HEK293 (cell line): ENCODE measurements around the gene MRPS18A.
A peak's percentile ranks its signal among the peaks of the same experiment; 100 is the strongest.

Experiments used
- ZNF148 ChIP-seq: fragments of 450-650 bp; formaldehyde crosslinking; IDR thresholded peaks from 2 replicates; pipeline ENCODE4 v1.5.0; 2017; ENCODE audit warnings: missing biosample characterization, missing genetic modification characterization, borderline replicate concordance
- ZNF174 ChIP-seq: fragments of 450-650 bp; formaldehyde crosslinking; IDR thresholded peaks from 2 replicates; pipeline ENCODE4 v1.5.0; 2017; ENCODE audit warnings: missing biosample characterization, mild to moderate bottlenecking, missing genetic modification characterization
- ZNF184 ChIP-seq: fragments of 450-650 bp; IDR thresholded peaks from 2 replicates; pipeline ENCODE4 v1.5.1; 2018; ENCODE audit warnings: missing biosample characterization, mild to moderate bottlenecking, missing genetic modification characterization
- ZNF266 ChIP-seq: fragments of 450-650 bp; formaldehyde crosslinking; IDR thresholded peaks from 2 replicates; pipeline ENCODE4 v1.5.1; 2016; ENCODE audit warnings: missing biosample characterization, missing genetic modification characterization, low read depth
- ZNF292 ChIP-seq: fragments of 450-650 bp; formaldehyde crosslinking; IDR thresholded peaks from 2 replicates; pipeline ENCODE4 v1.5.1; 2016; ENCODE audit warnings: low read depth, missing biosample characterization, missing genetic modification characterization, borderline replicate concordance
- ZNF394 ChIP-seq: fragments of 450-650 bp; formaldehyde crosslinking; IDR thresholded peaks from 2 replicates; pipeline ENCODE4 v1.5.1; 2016; ENCODE audit warnings: missing biosample characterization, missing genetic modification characterization, mild to moderate bottlenecking, moderate library complexity, borderline replicate concordance
- ZNF398 ChIP-seq: fragments of 450-650 bp; formaldehyde crosslinking; IDR thresholded peaks from 2 replicates; pipeline ENCODE4 v1.5.1; 2017; ENCODE audit warnings: missing biosample characterization, missing genetic modification characterization
- ZNF48 ChIP-seq: fragments of 450-650 bp; formaldehyde crosslinking; IDR thresholded peaks from 2 replicates; pipeline ENCODE4 v1.5.1; 2016; ENCODE audit warnings: missing biosample characterization, missing genetic modification characterization
- ZNF518A ChIP-seq: fragments of 450-650 bp; formaldehyde crosslinking; conservative IDR thresholded peaks from 2 replicates; pipeline ENCODE4 v1.5.1; 2016; ENCODE audit warnings: low read depth, missing biosample characterization, missing genetic modification characterization
- ZNF521 ChIP-seq: fragments of 450-650 bp; formaldehyde crosslinking; IDR thresholded peaks from 2 replicates; pipeline ENCODE4 v1.5.1; 2017; ENCODE audit warnings: missing biosample characterization, mild to moderate bottlenecking, missing genetic modification characterization
- ZNF530 ChIP-seq: fragments of 450-650 bp; formaldehyde crosslinking; IDR thresholded peaks from 2 replicates; pipeline ENCODE4 v1.5.1; 2016; ENCODE audit warnings: low read depth, missing biosample characterization, missing genetic modification characterization
- ZNF544 ChIP-seq: fragments of 450-650 bp; formaldehyde crosslinking; IDR thresholded peaks from 2 replicates; pipeline ENCODE4 v1.5.0; 2017; ENCODE audit warnings: missing biosample characterization, missing genetic modification characterization
- ZNF555 ChIP-seq: fragments of 450-650 bp; formaldehyde crosslinking; conservative IDR thresholded peaks from 2 replicates; pipeline ENCODE4 v1.5.1; 2017; ENCODE audit warnings: missing biosample characterization, mild to moderate bottlenecking, missing genetic modification characterization, inconsistent platforms
- ZNF560 ChIP-seq: fragments of 450-650 bp; formaldehyde crosslinking; IDR thresholded peaks from 2 replicates; pipeline ENCODE4 v1.5.1; 2017; ENCODE audit warnings: missing biosample characterization, missing genetic modification characterization, borderline replicate concordance
- ZNF596 ChIP-seq: fragments of 450-650 bp; IDR thresholded peaks from 2 replicates; pipeline ENCODE4 v1.5.0; 2018; ENCODE audit warnings: missing biosample characterization, mild to moderate bottlenecking, missing genetic modification characterization, moderate library complexity
- ZNF621 ChIP-seq: fragments of 450-650 bp; formaldehyde crosslinking; IDR thresholded peaks from 2 replicates; pipeline ENCODE4 v1.5.1; 2017; ENCODE audit warnings: missing biosample characterization, missing genetic modification characterization
- ZNF654 ChIP-seq: fragments of 450-650 bp; formaldehyde crosslinking; IDR thresholded peaks from 2 replicates; pipeline ENCODE4 v1.5.1; 2016; ENCODE audit warnings: low read depth, missing biosample characterization, missing genetic modification characterization
- ZNF777 ChIP-seq: fragments of 450-650 bp; formaldehyde crosslinking; IDR thresholded peaks from 2 replicates; pipeline ENCODE4 v1.5.1; 2017; ENCODE audit warnings: missing biosample characterization, missing genetic modification characterization, borderline replicate concordance
- ZNF792 ChIP-seq: fragments of 450-650 bp; formaldehyde crosslinking; IDR thresholded peaks from 2 replicates; pipeline ENCODE4 v1.5.1; 2016; ENCODE audit warnings: missing biosample characterization, missing genetic modification characterization
- TF ChIP-seq, protein P1 (sequence below): fragments of 450-650 bp; formaldehyde crosslinking; conservative IDR thresholded peaks from 2 replicates; pipeline ENCODE4 v1.5.1; 2016; ENCODE audit warnings: low read depth, missing biosample characterization, missing genetic modification characterization

Gene MRPS18A

GRCh38 chr6:43635387-43636307, 51.9 kb downstream of the MRPS18A start, which contains the start of gene MAD2L1BP (continued):
- TF ChIP-seq, protein P1, sequence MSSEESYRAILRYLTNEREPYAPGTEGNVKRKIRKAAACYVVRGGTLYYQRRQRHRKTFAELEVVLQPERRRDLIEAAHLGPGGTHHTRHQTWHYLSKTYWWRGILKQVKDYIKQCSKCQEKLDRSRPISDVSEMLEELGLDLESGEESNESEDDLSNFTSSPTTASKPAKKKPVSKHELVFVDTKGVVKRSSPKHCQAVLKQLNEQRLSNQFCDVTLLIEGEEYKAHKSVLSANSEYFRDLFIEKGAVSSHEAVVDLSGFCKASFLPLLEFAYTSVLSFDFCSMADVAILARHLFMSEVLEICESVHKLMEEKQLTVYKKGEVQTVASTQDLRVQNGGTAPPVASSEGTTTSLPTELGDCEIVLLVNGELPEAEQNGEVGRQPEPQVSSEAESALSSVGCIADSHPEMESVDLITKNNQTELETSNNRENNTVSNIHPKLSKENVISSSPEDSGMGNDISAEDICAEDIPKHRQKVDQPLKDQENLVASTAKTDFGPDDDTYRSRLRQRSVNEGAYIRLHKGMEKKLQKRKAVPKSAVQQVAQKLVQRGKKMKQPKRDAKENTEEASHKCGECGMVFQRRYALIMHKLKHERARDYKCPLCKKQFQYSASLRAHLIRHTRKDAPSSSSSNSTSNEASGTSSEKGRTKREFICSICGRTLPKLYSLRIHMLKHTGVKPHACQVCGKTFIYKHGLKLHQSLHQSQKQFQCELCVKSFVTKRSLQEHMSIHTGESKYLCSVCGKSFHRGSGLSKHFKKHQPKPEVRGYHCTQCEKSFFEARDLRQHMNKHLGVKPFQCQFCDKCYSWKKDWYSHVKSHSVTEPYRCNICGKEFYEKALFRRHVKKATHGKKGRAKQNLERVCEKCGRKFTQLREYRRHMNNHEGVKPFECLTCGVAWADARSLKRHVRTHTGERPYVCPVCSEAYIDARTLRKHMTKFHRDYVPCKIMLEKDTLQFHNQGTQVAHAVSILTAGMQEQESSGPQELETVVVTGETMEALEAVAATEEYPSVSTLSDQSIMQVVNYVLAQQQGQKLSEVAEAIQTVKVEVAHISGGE (tag by site-specific recombination), result peak; percentile 59
- peak; percentile 76; the same call in 1 of the 2 replicates for TF ChIP-seq ZNF518A
- TF ChIP-seq ZNF398 (tag by site-specific recombination), result no peak
- no peak for TF ChIP-seq ZNF521 (tag by site-specific recombination)
- no peak for TF ChIP-seq ZNF292 (tag by site-specific recombination)
- TF ChIP-seq ZNF777 (tag by site-specific recombination), result no peak
- TF ChIP-seq ZNF621 (tag by site-specific recombination), result no peak
- TF ChIP-seq ZNF596, result no peak
- no peak for TF ChIP-seq ZNF530 (tag by site-specific recombination)
- TF ChIP-seq ZNF148, result no peak
- TF ChIP-seq ZNF792 (tag by site-specific recombination), result no peak
- TF ChIP-seq ZNF174, result no peak
- TF ChIP-seq ZNF544, result no peak
- TF ChIP-seq ZNF654 (tag by site-specific recombination), result no peak
- TF ChIP-seq ZNF266, result no peak
- no peak for TF ChIP-seq ZNF48
- TF ChIP-seq ZNF394 (tag by site-specific recombination), result peak; percentile 99
- no peak for TF ChIP-seq ZNF555
- TF ChIP-seq ZNF184, result no peak
- no peak for TF ChIP-seq ZNF560 (tag by site-specific recombination)
